WTC11 (cell line): ENCODE results near the gene SHISA7. TPM values are rescaled to one million over a fixed set of nuclear protein-coding genes. Genes with fewer than 3 reads are reported as not detected.
A peak's percentile ranks its signal among the peaks of the same experiment; 100 is the strongest.

Source experiments
- ATAC-seq: fragments of 200-7000 bp; cut with Tn5 transposase; 2 replicates; pipeline ENCODE4 v1.10.0; 2021; ENCODE audit warnings: mild to moderate bottlenecking, moderate library complexity
- CTCF ChIA-PET: fragments of 300-600 bp; sonication (Branson Sonifier 250); formaldehyde crosslinking; loops from one replicate; lab custom pipeline; 2021; ENCODE audit warnings: antibody characterized with exemption; lab: Charles Lee
- POLR2A ChIA-PET: fragments of 350-600 bp; sonication (Branson Sonifier 250); formaldehyde crosslinking; loops from one replicate; lab custom pipeline; 2021; ENCODE audit warnings: antibody characterized with exemption; lab: Charles Lee
- DNase-seq: peaks from one replicate; pipeline ENCODE4 v3.0.0; 2021; ENCODE audit warnings: low spot score
- H3K27ac Mint-ChIP-seq: 2 replicates; pipeline ENCODE4 v1.8.0; 2021; ENCODE audit warnings: mixed read lengths
- H3K27me3 Mint-ChIP-seq: 2 replicates; pipeline ENCODE4 v1.8.0; 2021; ENCODE audit warnings: low read depth, mild to moderate bottlenecking, moderate library complexity, mixed read lengths
- H3K36me3 Mint-ChIP-seq: 2 replicates; pipeline ENCODE4 v1.8.0; 2021; ENCODE audit warnings: mixed read lengths
- H3K4me1 Mint-ChIP-seq: 2 replicates; pipeline ENCODE4 v1.8.0; 2022; ENCODE audit warnings: mixed read lengths
- H3K4me3 Mint-ChIP-seq: 2 replicates; pipeline ENCODE4 v1.8.0; 2021; ENCODE audit warnings: mild to moderate bottlenecking, moderate library complexity, mixed read lengths
- H3K9me3 Mint-ChIP-seq: 2 replicates; pipeline ENCODE4 v1.8.0; 2021; ENCODE audit warnings: mixed read lengths
- ARID4B ChIP-seq: sonication (generic); formaldehyde crosslinking; IDR thresholded peaks from 2 replicates; pipeline ENCODE4 v1.8.0; 2023; ENCODE audit warnings: missing genetic modification reagents, mild to moderate bottlenecking, borderline replicate concordance
- ATF3 ChIP-seq: sonication (generic); formaldehyde crosslinking; conservative IDR thresholded peaks from 2 replicates; pipeline ENCODE4 v1.8.1; 2022; ENCODE audit warnings: mild to moderate bottlenecking, missing genetic modification reagents
- CDX4 ChIP-seq: fragments of 250-450 bp; sonication (Bioruptor Pico); IDR thresholded peaks from 2 replicates; pipeline ENCODE4 v1.9.0; 2021; ENCODE audit warnings: moderate library complexity, mild to moderate bottlenecking, inconsistent platforms, borderline replicate concordance
- ERG ChIP-seq: fragments of 250-450 bp; sonication (Bioruptor Pico); IDR thresholded peaks from 2 replicates; pipeline ENCODE4 v1.8.0; 2021; ENCODE audit warnings: mild to moderate bottlenecking
- GTF2I ChIP-seq: fragments of 250-450 bp; sonication (Bioruptor Pico); conservative IDR thresholded peaks from 2 replicates; pipeline ENCODE4 v1.4.0; 2021; ENCODE audit warnings: mild to moderate bottlenecking
- MLX ChIP-seq: sonication (generic); formaldehyde crosslinking; IDR thresholded peaks from 2 replicates; pipeline ENCODE4 v1.8.1; 2023; ENCODE audit warnings: mild to moderate bottlenecking, missing genetic modification reagents, moderate library complexity
- MYBL2 ChIP-seq: sonication (generic); formaldehyde crosslinking; IDR thresholded peaks from 2 replicates; pipeline ENCODE4 v1.8.1; 2023; ENCODE audit warnings: mild to moderate bottlenecking, moderate library complexity, missing genetic modification reagents
- NFYB ChIP-seq: sonication (generic); formaldehyde crosslinking; conservative IDR thresholded peaks from 2 replicates; pipeline ENCODE4 v1.8.0; 2022; ENCODE audit warnings: low read depth, missing genetic modification reagents
- NR1H2 ChIP-seq: sonication (generic); formaldehyde crosslinking; IDR thresholded peaks from 2 replicates; pipeline ENCODE4 v1.9.0; 2021; ENCODE audit warnings: mild to moderate bottlenecking, moderate library complexity, missing genetic modification reagents
- SP1 ChIP-seq: sonication (generic); formaldehyde crosslinking; conservative IDR thresholded peaks from 2 replicates; pipeline ENCODE4 v1.8.1; 2022; ENCODE audit warnings: missing genetic modification reagents
- ZNF138 ChIP-seq: sonication (generic); formaldehyde crosslinking; conservative IDR thresholded peaks from 2 replicates; pipeline ENCODE4 v1.8.1; 2022; ENCODE audit warnings: mild to moderate bottlenecking, moderate library complexity, missing genetic modification reagents
- ZNF219 ChIP-seq: sonication (generic); formaldehyde crosslinking; IDR thresholded peaks from 2 replicates; pipeline ENCODE4 v1.8.0; 2023; ENCODE audit warnings: missing genetic modification reagents, mild to moderate bottlenecking, borderline replicate concordance
- ZNF317 ChIP-seq: sonication (generic); formaldehyde crosslinking; IDR thresholded peaks from 2 replicates; pipeline ENCODE4 v1.8.1; 2023; ENCODE audit warnings: low read depth, mild to moderate bottlenecking, moderate library complexity, missing genetic modification reagents, borderline replicate concordance
- ZNF416 ChIP-seq: fragments of 250-450 bp; sonication (Bioruptor Pico); IDR thresholded peaks from 2 replicates; pipeline ENCODE4 v1.9.0; 2021; ENCODE audit warnings: mild to moderate bottlenecking, inconsistent platforms
- ZNF425 ChIP-seq: fragments of 250-450 bp; sonication (Bioruptor Pico); conservative IDR thresholded peaks from 2 replicates; pipeline ENCODE4 v1.9.0; 2021; ENCODE audit warnings: mild to moderate bottlenecking
- ZNF671 ChIP-seq: fragments of 250-450 bp; sonication (Bioruptor Pico); IDR thresholded peaks from 2 replicates; pipeline ENCODE4 v1.8.0; 2021; ENCODE audit warnings: mild to moderate bottlenecking
- ZSCAN18 ChIP-seq: fragments of 250-450 bp; sonication (Bioruptor Pico); IDR thresholded peaks from 2 replicates; pipeline ENCODE4 v2.1.2; 2022; ENCODE audit warnings: mild to moderate bottlenecking, moderate library complexity
- total RNA-seq: library from RNA; stranded (reverse); gene quantifications from 3 replicates; pipeline ENCODE4 v1.2.3, GENCODE V29; 2021

SHISA7 gene
- total RNA-seq, 1 experiment from 2014 or later = 0.79 TPM

GRCh38 chr19:55478364-55478763 is 35.3 kb upstream of the SHISA7 start:
- CTCF ChIA-PET = interaction anchor here (1.7 to 4.5 kb wide), 2 partner anchors 11 to 26 kb away, joined by 6 to 68 read pairs; no protein-coding TSS in a partner anchor
- POLR2A ChIA-PET = no interaction called here
- no peak for ATAC-seq

More at GRCh38 chr19:55478364-55478763, 35.3 kb upstream of the SHISA7 start:
- TF ChIP-seq MLX (CRISPR knock-in tag) (no peak), NR1H2 (no peak), ATF3 (CRISPR knock-in tag) (no peak), GTF2I (CRISPR knock-in tag) (no peak), ZNF317 (CRISPR knock-in tag) (no peak), CDX4 (CRISPR knock-in tag) (no peak), ZNF416 (CRISPR knock-in tag) (no peak), ZNF671 (CRISPR knock-in tag) (no peak), ZNF425 (CRISPR knock-in tag) (no peak), ARID4B (no peak), ZSCAN18 (CRISPR knock-in tag) (no peak), NFYB (no peak), SP1 (CRISPR knock-in tag) (no peak), MYBL2 (CRISPR knock-in tag) (no peak), ZNF138 (no peak), ERG (no peak), ZNF219 (CRISPR knock-in tag) (no peak)
- H3K4me3 Mint-ChIP-seq = peak overlapping the region; percentile 85
- H3K36me3 Mint-ChIP-seq = no peaks in the 10 kb centered on the region
- no peak for DNase-seq
- no peaks in the 10 kb centered on the region for H3K9me3 Mint-ChIP-seq
- peak overlapping the region; percentile 77 for H3K27ac Mint-ChIP-seq
- peaks cover 23% of the 10 kb centered on the region for H3K4me1 Mint-ChIP-seq
- H3K27me3 Mint-ChIP-seq = peaks cover 9% of the 10 kb centered on the region
